Mucosa of stomach (tissue), 1 donor: Measurements from ENCODE around the gene NTS.

Experiments used
- H3K27me3 ChIP-seq: one replicate; pipeline ENCODE4 v1.7.0; 2013; ENCODE audit warnings: mild to moderate bottlenecking, low read length; ENCODE audit not compliant: control insufficient read depth, insufficient read depth
- H3K36me3 ChIP-seq: one replicate; pipeline ENCODE4 v1.7.0; 2013; ENCODE audit warnings: low read length; ENCODE audit not compliant: control insufficient read depth, insufficient read depth
- H3K4me1 ChIP-seq: one replicate; pipeline ENCODE4 v1.7.0; 2013; ENCODE audit warnings: mild to moderate bottlenecking, low read length; ENCODE audit not compliant: control insufficient read depth, insufficient read depth
- H3K4me3 ChIP-seq: one replicate; pipeline ENCODE4 v1.7.0; 2013; ENCODE audit warnings: low read length
- H3K9ac ChIP-seq: one replicate; pipeline ENCODE4 v1.7.0; 2013; ENCODE audit warnings: mild to moderate bottlenecking, low read length, moderate library complexity
- H3K9me3 ChIP-seq: one replicate; pipeline ENCODE4 v1.7.0; 2013; ENCODE audit warnings: mild to moderate bottlenecking, low read length, moderate library complexity; ENCODE audit not compliant: control insufficient read depth
- donor health status: Pancreatic carcinoma.

Gene NTS, protein sequence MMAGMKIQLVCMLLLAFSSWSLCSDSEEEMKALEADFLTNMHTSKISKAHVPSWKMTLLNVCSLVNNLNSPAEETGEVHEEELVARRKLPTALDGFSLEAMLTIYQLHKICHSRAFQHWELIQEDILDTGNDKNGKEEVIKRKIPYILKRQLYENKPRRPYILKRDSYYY

DNA sequence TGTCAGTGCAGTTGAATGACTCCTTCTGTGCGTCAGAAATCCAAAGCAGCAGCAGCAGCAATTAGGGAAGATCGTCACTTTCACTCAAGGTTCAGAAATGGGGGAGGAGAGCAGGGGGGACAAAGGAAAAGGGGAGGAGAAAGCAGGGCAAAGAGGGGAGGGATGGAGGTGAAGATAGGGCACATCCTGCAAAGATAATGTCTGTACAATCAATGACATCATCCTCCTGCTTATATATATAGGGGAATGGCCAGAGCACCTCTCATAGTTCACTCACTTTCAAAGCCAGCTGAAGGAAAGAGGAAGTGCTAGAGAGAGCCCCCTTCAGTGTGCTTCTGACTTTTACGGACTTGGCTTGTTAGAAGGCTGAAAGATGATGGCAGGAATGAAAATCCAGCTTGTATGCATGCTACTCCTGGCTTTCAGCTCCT is at the start of gene NTS:
TSS of gene NTS (plus strand) at position 265 of the 431 bp plus-strand sequence. CDS start at position 374, 109 bp downstream.
- Histone ChIP-seq H3K9ac (no peak within 1 kb of the TSS), H3K36me3 (no peaks in the 10 kb centered on the region), H3K4me1 (no peaks in the 10 kb centered on the region), H3K27me3 (no peaks in the 10 kb centered on the region), H3K4me3 (no peak within 1 kb of the TSS), H3K9me3 (no peaks in the 10 kb centered on the region)

DNA sequence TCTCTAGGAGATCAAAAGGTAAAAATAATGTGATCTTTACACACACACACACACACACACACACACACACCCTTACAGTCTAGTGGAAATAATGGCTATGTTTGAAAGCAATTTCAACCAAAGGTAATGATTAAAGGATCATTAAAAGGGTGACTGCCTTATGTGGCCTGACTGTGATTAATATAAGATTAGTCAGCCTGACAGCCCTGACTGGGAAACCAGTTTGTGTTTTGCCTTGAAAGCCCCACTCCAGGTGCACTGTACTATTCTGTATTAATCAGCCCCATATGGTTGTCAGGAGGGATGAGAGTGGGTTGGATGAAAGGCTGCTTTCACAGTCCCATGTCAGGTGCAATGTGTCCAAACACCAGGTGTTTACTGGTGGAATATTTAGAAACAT is 48.3 kb upstream of the NTS start:
- Histone ChIP-seq H3K9ac (no peak overlapping the region), H3K27me3 (no peaks in the 10 kb centered on the region), H3K4me3 (no peak overlapping the region), H3K4me1 (peaks cover 11% of the 10 kb centered on the region), H3K36me3 (no peaks in the 10 kb centered on the region), H3K9me3 (no peaks in the 10 kb centered on the region)

DNA sequence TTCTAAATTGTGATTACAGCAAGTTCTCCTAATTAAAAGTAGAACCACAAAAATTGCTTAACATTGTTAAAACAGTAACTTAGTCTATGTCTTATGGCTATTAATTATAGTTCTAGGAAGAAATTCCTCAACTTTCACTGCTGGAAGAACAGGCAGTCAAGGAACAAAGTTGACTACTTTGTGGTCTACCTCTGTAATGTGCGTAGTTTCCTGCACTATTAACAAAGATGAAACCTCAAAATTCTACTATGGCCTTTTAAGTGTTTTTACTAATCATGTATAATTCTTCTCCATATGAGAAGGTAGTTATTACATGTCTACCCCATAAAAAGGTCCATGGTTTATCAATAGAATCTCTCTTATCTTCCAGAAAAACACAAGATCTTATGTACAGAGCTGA is 45.5 kb upstream of the NTS start:
- Histone ChIP-seq H3K4me3 (no peak overlapping the region), H3K9ac (no peak overlapping the region), H3K9me3 (no peaks in the 10 kb centered on the region), H3K27me3 (no peaks in the 10 kb centered on the region), H3K4me1 (peaks cover 9% of the 10 kb centered on the region), H3K36me3 (no peaks in the 10 kb centered on the region)

DNA sequence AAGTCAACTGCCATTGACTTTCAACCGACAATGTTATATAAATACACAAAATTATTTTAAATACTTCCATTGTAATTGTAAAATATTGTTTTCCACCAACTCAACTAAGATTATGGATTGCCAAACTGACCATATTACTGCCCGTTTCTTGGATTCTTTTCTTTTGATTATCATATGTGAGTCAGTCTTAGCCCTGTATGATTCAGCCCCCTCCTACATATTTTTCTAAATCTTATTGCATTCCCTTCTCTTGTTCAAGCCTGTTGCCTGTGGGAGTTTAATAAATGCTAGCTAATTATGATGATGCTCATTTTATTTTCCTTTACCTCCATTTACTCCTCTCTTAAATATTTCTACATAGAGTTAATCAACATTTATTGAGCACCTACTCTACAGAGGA is 44.7 kb upstream of the NTS start:
- H3K9ac ChIP-seq, result no peak overlapping the region

DNA sequence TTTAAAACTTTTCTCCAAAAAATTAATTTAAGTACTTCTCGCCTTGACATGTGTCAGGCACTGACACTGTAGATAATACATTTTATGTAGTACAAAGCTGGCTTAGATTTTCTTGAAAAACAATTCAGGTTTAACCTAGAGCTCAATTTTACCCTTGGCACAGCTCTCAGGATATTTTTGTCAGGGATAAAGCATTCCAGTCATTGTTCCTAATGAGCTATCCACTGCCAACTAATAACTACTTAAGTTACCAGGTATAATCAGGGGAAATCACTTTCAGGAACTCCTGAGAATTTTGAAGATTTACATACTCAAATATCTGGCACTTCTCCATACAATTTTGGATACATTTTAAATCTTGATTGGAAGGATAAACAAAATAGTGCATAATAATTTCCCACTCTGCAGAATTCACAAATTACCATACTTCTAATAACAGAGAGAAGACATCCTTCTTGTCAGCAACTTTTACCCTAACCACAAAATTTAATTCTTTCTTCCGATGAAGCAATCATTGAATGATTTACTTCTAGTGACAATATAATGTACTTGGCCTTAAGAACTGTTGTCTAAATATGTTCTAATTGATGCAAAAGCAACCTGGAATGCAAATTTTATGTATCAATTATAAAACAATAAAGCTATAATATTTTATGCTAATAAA is 42.6 kb upstream of the NTS start:
- H3K4me1 ChIP-seq, result peaks cover 4% of the 10 kb centered on the region
- no peak overlapping the region for H3K4me3 ChIP-seq
- H3K27me3 ChIP-seq, result no peaks in the 10 kb centered on the region
- no peaks in the 10 kb centered on the region for H3K36me3 ChIP-seq
- no peak overlapping the region for H3K9ac ChIP-seq
- H3K9me3 ChIP-seq, result no peaks in the 10 kb centered on the region

More for the DNA sequence above, 44.7 kb upstream of the NTS start:
- no peaks in the 10 kb centered on the region for H3K27me3 ChIP-seq
- H3K4me3 ChIP-seq, result no peak overlapping the region
- no peaks in the 10 kb centered on the region for H3K36me3 ChIP-seq
- H3K4me1 ChIP-seq, result peaks cover 5% of the 10 kb centered on the region
- H3K9me3 ChIP-seq, result no peaks in the 10 kb centered on the region

DNA sequence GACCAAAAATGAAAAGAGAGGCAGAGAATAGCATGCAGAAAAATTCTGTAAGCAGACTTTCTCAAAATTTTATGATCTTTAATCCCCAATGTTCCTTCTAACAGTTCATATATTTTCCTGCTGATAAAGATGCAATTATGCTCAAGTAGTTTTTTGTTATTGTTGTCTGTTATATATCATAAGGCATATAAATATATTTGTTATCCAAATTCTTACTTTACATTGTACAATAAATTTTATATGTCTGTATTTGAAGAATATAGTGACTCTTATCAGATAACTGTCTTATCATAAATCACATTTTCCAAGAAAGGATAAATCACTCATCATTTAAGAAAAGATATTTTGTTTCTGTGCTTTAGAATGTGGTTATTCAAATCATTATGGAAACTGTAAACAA is 40.5 kb upstream of the NTS start:
- Histone ChIP-seq H3K9me3 (no peaks in the 10 kb centered on the region), H3K27me3 (no peaks in the 10 kb centered on the region), H3K4me3 (no peak overlapping the region), H3K9ac (no peak overlapping the region), H3K4me1 (peaks cover 14% of the 10 kb centered on the region), H3K36me3 (no peaks in the 10 kb centered on the region)

DNA sequence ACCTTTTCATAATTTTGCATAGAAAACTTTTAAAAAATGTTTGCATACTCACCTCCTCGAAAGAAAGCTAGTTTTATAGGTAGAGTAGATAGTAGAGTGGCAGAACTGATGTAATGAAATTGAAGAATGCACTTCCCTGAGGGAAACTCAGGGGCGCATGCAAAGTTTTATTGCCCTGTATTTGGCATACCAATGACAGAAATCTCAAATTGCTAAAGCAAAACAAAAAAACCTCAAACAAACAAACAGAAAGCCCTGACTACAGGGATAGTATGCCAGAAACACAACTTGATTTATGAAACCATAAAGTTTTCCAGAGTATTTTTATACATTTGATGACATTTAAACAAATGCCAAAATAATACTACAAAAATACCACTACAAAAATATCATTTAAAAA is 39.7 kb upstream of the NTS start:
- H3K4me3 ChIP-seq, result no peak overlapping the region
- no peaks in the 10 kb centered on the region for H3K9me3 ChIP-seq
- no peaks in the 10 kb centered on the region for H3K36me3 ChIP-seq
- no peaks in the 10 kb centered on the region for H3K27me3 ChIP-seq
- H3K4me1 ChIP-seq, result peaks cover 14% of the 10 kb centered on the region
- H3K9ac ChIP-seq, result no peak overlapping the region

DNA sequence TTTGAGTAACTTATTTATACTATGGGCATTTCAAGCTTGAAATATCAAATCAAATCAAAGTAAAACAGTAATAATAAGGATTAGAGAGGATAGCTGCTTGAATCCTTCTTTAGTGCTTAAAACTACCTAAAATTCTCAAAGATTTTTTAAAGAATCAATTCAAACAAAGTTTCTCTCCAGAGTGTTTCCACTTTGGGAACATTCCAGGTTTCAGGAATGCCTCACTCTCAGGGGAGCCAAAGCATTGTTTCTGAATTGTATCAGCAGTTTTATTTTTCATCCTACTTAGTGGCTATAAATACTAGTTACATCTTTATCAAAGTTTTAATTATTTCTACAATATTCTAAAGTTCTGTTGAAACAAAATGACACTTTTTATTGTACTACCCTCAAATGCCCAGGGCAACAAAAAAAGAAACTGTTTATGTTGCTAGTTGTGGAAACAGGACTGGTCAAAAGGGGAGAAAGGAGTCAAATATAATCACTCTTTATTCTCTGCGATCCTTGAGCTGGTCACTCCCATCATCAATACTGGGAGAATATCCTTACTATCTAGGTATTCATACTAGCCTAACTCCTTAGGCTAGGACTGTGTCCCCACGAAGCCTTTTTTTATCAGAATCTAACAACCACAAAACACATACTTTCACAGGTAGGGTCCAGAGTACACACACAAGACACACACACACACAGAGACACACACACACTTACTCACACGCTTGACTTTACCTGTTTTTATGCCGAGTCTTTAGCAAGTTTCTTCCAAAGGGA is 38.5 kb upstream of the NTS start:
- H3K36me3 ChIP-seq, result no peaks in the 10 kb centered on the region
- no peaks in the 10 kb centered on the region for H3K9me3 ChIP-seq
- H3K27me3 ChIP-seq, result no peaks in the 10 kb centered on the region
- peak overlapping the region; percentile 68 for H3K9ac ChIP-seq
- H3K4me3 ChIP-seq, result peak overlapping the region; percentile 48
- peaks cover 14% of the 10 kb centered on the region for H3K4me1 ChIP-seq

DNA sequence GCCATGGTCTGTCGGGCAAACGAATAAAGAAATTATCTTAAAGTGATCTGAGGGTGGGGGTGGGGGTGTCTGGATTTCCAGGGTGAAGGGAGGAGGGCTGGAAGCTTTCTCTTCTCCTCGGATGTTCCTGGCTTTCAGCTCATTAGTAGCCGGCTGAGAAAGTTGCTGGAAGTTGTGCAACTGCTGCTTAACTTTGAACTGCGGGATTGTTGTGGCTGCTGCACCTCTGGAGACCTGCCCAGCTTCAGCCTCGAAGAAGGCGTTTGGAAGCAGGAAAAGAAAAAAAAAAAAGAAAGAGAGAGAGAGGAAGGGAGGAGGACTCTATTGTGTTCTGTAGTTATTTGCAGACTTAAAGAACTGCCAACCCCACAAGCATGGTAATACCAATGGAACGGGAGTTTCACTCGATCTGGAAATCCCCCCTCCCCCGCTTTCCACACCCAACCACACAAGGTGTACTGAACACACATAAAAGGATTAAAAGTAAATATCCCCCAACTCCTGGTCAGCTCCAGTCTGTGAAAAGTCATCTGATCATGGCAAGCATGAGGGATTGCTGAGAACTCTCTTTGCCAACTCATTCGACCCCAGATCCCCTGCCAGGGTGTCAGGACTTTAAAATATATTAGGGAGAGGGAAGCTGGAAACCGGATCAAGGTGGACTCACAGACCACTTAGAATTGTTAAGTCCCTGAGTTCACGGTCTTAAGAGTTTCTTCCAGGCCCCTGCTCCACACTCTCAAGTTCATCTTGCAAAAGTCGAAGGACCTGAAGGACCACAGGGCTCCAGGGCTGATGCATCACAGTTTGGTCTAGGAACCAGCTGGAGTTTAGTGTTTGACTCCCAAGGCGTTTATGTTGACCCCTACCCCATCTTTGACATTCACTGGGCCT is 37.7 kb upstream of the NTS start, which contains the start of gene RASSF9:
TSS of gene RASSF9 (minus strand) at position 213 of the 894 bp plus-strand sequence. CDS start at position 5, 208 bp downstream.
- H3K4me1 ChIP-seq, result peaks cover 14% of the 10 kb centered on the region
- H3K36me3 ChIP-seq, result no peaks in the 10 kb centered on the region
- H3K27me3 ChIP-seq, result no peaks in the 10 kb centered on the region
- peak within 1 kb of the TSS; percentile 48 for H3K4me3 ChIP-seq
- H3K9ac ChIP-seq, result peak within 1 kb of the TSS; percentile 68
- H3K9me3 ChIP-seq, result no peaks in the 10 kb centered on the region

DNA sequence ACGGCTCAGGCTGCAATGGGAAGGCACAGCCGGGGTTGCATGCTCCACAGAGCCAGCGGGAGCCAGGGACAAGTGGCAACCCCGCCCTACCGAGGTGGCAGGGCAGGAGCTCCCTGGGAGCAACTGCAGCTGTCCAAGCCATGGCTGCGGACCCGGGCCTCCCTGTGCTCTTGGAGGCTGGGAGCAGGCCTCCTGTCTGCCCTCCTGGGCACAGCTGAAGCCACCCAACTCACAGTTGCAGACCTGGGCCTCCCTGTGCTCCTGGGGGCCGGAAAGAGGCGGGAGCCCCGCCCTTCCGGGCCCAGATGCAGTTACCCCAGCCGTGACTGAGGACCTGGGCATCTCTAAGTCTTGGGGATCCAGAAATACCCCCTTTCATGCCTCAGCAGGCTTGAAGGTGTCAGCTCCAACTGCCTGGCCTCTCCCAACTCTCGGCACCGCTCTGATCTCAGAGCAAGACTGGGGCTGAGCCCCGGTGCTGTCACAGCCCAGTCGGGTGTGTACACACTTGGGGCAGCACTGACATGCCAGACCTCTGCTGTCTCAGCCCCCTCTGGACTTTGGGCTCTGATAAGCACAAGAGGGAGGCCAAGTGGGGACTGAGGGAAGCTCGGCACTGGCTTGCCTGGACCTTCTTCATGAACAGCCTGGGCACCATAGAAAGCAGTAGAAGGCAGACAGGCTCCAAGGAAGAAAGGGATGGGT is 30.3 kb upstream of the NTS start:
- Histone ChIP-seq H3K36me3 (no peaks in the 10 kb centered on the region), H3K9ac (no peak overlapping the region), H3K27me3 (no peaks in the 10 kb centered on the region), H3K4me3 (no peak overlapping the region), H3K4me1 (no peaks in the 10 kb centered on the region), H3K9me3 (no peaks in the 10 kb centered on the region)

DNA sequence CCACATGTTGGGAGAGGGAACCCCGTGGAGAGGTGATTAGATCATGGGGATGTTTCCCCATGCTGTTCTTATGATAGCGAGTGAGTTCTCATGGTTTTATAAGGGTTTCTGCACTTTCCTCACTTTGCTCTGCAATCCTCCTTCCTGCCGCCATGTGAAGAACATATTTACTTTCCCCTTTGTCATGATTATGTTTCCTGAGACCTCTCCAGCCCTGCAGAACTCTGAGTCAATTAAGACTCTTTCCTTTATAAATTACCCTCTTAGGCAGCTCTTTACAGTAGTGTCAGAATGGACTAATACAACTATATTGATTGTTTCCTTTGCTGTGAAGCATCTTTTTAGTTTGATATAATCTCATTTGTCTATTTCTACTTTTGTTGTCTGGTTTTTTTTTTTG is 24.8 kb upstream of the NTS start:
- Histone ChIP-seq H3K27me3 (no peaks in the 10 kb centered on the region), H3K4me1 (no peaks in the 10 kb centered on the region)

More for the DNA sequence above, 24.8 kb upstream of the NTS start:
- Histone ChIP-seq H3K36me3 (no peaks in the 10 kb centered on the region), H3K9me3 (no peaks in the 10 kb centered on the region), H3K4me3 (no peak overlapping the region), H3K9ac (no peak overlapping the region)
